ENCODE data around the gene DPM2.

- TF ChIP-seq CTCF (IDR thresholded peaks at IDR 0.05) (no peak), EZH2phosphoT487 (IDR thresholded peaks at IDR 0.05) (no peak), EZH2 (IDR thresholded peaks at IDR 0.05) (no peak)
Measured at GRCh38 chr9:127917603-127918002, 20.1 kb downstream of the DPM2 start.
